Adipocyte (in vitro differentiated cells): Measurements from ENCODE around the gene UBL4A.
"Not testable (repeated sequence)": the region's sequence is repeated elsewhere in the genome, so short reads cannot be mapped to it uniquely, and the experiment has no call there.

Source experiments
- DNase-seq: peaks from one replicate; pipeline ENCODE4 v3.0.0-alpha.2; 2015; ENCODE audit warnings: low read depth
- H3K27me3 ChIP-seq: replicated peaks from 2 replicates; pipeline ENCODE4 v1.7.0; 2013; ENCODE audit warnings: mild to moderate bottlenecking, low read length, moderate library complexity; ENCODE audit not compliant: control insufficient read depth, insufficient read depth
- H3K36me3 ChIP-seq: 2 replicates; pipeline ENCODE4 v1.7.0; 2013; ENCODE audit warnings: low read length, mild to moderate bottlenecking, moderate library complexity; ENCODE audit not compliant: control insufficient read depth, insufficient read depth, severe bottlenecking
- H3K4me1 ChIP-seq: 2 replicates; pipeline ENCODE4 v1.7.0; 2013; ENCODE audit warnings: mild to moderate bottlenecking, low read length, moderate library complexity; ENCODE audit not compliant: control insufficient read depth, insufficient read depth
- H3K4me3 ChIP-seq: 2 replicates; pipeline ENCODE4 v1.7.0; 2013; ENCODE audit warnings: mild to moderate bottlenecking, low read length, moderate library complexity
- H3K9ac ChIP-seq: 2 replicates; pipeline ENCODE4 v1.7.0; 2013; ENCODE audit warnings: mild to moderate bottlenecking, low read length, moderate library complexity
- H3K9me3 ChIP-seq: 2 replicates; pipeline ENCODE4 v1.7.0; 2013; ENCODE audit warnings: mild to moderate bottlenecking, low read length, moderate library complexity; ENCODE audit not compliant: control insufficient read depth

UBL4A gene

DNA sequence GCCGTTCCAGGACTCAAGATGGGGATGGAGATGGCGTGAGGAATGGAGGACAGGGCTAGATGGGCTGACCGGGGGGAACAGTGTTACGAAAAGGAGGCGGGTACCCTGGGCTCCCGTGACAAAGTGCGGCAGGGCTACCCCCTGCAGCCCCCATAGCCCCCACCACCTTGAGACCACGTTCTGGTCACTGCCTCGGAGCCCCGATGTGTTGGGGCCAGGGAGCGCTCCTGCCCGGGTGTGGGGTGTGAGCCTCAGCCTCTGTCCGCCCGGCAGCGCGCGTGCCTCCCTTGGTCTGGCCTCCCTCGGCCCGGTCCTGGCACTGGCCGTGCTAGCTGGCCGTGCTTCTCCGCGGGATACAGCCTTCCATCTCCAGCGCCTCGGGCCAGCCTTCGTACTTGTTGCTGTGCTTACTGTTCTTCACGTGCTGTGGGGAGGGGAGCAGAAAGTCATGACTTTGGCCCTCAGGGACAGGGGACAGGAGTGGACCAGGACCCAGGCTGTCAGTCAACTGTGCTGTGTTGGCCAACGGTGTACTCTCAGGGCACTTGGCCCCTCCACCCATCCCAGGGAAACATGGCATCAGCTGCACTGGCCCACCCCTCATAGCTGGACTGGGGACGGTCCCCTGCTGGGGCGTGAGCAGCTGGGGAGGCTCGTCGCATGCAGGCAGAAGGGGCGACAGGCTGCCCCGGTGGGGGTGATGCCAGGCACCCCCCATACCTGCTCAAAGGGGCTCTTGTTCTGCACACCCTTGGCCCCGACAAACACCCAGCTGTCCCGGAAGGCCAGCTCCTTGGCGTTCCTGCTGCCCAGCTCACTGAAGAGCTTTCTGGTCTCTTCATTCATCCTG, 20.3 kb upstream of the UBL4A start:
- Histone ChIP-seq H3K36me3 (peaks cover 11% of the 10 kb centered on the region), H3K4me3 (no peak overlapping the region), H3K9me3 (peaks cover 7% of the 10 kb centered on the region), H3K27me3 (no peaks in the 10 kb centered on the region), H3K9ac (peak overlapping the region; percentile 62), H3K4me1 (peaks cover 16% of the 10 kb centered on the region)
- DNase-seq = no peak

- peaks cover 16% of the 10 kb centered on the region for H3K4me1 ChIP-seq
- peak overlapping the region; percentile 62 for H3K9ac ChIP-seq
- H3K4me3 ChIP-seq = no peak overlapping the region
- H3K27me3 ChIP-seq = no peaks in the 10 kb centered on the region
- DNase-seq = peak; percentile 39
- peaks cover 11% of the 10 kb centered on the region for H3K36me3 ChIP-seq
- peaks cover 7% of the 10 kb centered on the region for H3K9me3 ChIP-seq
Measured at GRCh38 chrX:154505734-154506133, 19.3 kb upstream of the UBL4A start.

DNA sequence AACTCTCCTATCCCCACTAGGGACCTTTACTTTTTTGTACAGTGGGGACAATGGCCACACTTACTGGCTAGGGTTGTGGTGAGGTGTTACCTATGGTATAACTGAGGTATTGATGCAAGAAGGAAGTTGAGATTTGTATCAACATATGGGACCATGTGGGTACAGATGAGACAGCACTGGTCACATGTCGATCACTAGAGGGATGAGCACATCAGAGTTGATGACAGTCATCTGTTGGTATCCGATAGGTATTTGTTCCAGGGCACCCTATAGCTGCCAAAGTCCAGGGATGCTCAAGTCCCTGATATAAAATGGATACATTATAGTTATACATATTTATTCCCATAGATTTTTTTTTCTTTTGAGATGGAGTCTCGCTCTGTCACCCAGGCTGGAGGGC, 16.6 kb upstream of the UBL4A start:
- no peak for DNase-seq
- Histone ChIP-seq H3K9ac (no peak overlapping the region), H3K27me3 (no peaks in the 10 kb centered on the region), H3K36me3 (no peaks in the 10 kb centered on the region), H3K9me3 (no peaks in the 10 kb centered on the region), H3K4me3 (no peak overlapping the region), H3K4me1 (peaks cover 16% of the 10 kb centered on the region)

DNA sequence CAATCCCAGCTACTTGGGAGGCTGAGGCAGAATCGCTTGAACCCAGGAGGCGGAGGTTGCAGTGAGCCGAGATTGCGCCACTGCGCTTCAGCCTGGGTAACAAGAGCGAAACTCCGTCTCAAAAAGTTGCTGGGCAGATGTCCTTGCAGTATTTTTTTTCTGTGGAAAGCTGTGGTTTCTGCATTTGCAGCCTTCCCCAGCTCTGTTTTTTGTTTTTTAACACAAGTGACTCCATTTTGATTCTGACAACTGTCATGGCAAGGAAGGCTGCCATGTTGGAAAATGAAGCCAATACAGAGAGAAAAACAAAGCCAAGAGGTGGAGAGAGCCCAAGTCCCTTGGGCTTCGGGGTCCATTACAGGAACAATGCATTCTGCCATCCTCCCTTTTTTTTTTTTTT, 15.7 kb upstream of the UBL4A start:
- no peak overlapping the region for H3K4me3 ChIP-seq
- no peak for DNase-seq
- no peak overlapping the region for H3K9ac ChIP-seq
- no peaks in the 10 kb centered on the region for H3K36me3 ChIP-seq
- H3K27me3 ChIP-seq = no peaks in the 10 kb centered on the region
- H3K4me1 ChIP-seq = peaks cover 16% of the 10 kb centered on the region
- no peaks in the 10 kb centered on the region for H3K9me3 ChIP-seq

- DNase-seq, H3K4me3 ChIP-seq, H3K36me3 ChIP-seq, H3K27me3 ChIP-seq, H3K9ac ChIP-seq, H3K9me3 ChIP-seq: not testable (repeated sequence)
- peaks cover 15% of the 10 kb centered on the region for H3K4me1 ChIP-seq
Measured at GRCh38 chrX:154501423-154501822, 15.0 kb upstream of the UBL4A start.

DNA sequence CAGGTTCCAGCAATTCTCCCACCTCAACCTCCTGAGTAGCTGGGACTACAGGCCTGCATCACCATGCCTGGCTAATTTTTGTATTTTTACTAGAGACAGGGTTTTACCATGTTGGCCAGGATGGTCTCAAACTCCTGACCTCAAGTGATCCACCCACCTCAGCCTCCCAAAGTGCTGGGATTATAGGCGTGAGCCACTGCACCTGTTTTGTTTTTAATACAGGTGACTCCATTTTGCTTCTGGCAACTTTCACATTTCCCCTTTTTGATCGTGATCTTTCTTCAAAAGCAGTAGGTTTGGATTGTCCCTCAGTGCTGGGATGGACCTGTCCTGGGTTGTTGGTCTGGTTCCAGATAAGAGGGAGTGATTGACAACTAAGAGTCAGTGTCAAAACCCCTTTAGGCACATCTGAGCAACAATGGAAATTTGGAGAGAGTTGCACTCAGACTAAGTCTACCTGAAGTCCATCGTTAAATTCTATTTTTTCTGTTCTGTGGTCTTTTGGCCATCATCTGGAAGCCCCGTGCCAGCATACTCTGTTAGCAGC, 10.2 kb upstream of the UBL4A start:
- H3K4me3 ChIP-seq, H3K4me1 ChIP-seq, H3K27me3 ChIP-seq, DNase-seq, H3K36me3 ChIP-seq, H3K9me3 ChIP-seq, H3K9ac ChIP-seq: not testable (repeated sequence)

- H3K27me3 ChIP-seq = peaks cover 4% of the 10 kb centered on the region
- no peaks in the 10 kb centered on the region for H3K9me3 ChIP-seq
- H3K4me3 ChIP-seq = no peak overlapping the region
- DNase-seq = no peak
- no peaks in the 10 kb centered on the region for H3K4me1 ChIP-seq
- no peaks in the 10 kb centered on the region for H3K36me3 ChIP-seq
- H3K9ac ChIP-seq = no peak overlapping the region
Measured at GRCh38 chrX:154495472-154495922, 9.1 kb upstream of the UBL4A start.

DNA sequence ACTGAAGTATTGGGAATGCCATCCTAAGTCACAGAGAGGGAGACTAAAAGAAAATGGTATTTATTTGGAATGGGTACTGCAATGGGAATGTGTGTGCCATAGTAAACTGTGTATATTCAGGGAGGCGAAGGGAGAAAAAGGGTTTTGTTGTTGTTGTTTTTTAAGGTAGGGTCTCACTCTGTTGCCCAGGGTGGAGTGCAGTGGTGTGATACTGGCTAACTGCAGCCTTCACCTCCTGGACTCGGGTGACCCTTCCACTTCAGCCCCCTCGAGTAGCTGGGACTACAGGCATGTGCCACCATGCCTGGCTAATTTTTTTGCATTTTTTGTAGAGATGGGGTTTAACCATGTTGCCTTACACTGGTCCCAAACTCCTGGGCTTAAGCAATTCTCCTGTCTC, 8.3 kb upstream of the UBL4A start:
- no peak for DNase-seq

DNA sequence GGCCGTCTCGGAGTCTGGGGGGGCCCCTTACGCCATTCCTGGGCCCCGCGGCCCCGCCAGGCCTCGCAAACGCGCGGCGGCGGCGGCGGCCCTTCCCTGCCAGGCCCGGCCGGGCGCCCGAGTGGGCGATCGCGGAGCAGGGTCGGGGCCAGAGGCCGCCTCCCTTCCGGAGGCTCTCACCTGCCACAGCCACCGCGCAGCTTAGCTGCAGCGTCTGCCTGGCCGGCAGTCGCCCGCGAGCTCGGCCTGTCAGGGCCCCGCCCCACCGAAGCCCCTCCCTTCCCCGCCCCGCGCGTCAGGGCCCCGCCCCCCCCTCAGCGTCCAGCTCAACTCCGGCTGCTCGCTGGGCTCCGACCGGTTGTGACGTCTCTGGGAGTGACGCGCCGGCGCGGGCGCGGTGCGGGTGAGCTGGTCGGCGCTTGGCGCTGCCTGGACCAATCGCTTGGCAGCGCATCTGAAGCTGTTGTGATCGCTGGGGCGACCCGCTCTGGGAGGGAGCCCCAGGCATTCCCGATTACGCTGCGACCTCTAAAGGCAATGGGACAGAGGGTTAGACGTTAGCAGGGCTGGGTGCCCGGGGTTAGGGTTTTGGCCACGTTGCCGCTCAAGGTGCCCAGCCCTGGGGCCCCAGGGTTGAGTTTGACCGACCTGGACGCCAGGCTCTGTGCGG, 4.1 kb upstream of the UBL4A start, which contains the start of gene SLC10A3:
TSS of gene SLC10A3 (minus strand) at position 216 of the 670 bp plus-strand sequence. CDS start 1,689 bp downstream, outside the sequence.
- H3K4me1 ChIP-seq = peaks cover 9% of the 10 kb centered on the region
- H3K27me3 ChIP-seq = peaks cover 4% of the 10 kb centered on the region
- H3K4me3 ChIP-seq = peak within 1 kb of the TSS; percentile 84
- H3K36me3 ChIP-seq = peaks cover 7% of the 10 kb centered on the region
- H3K9me3 ChIP-seq = no peaks in the 10 kb centered on the region
- H3K9ac ChIP-seq = peak within 1 kb of the TSS; percentile 88
- peak; percentile 94 for DNase-seq

More for the DNA sequence above, 8.3 kb upstream of the UBL4A start:
- Histone ChIP-seq H3K4me1 (no peaks in the 10 kb centered on the region), H3K9ac (no peak overlapping the region), H3K27me3 (peaks cover 4% of the 10 kb centered on the region), H3K4me3 (no peak overlapping the region), H3K9me3 (no peaks in the 10 kb centered on the region), H3K36me3 (no peaks in the 10 kb centered on the region)

DNA sequence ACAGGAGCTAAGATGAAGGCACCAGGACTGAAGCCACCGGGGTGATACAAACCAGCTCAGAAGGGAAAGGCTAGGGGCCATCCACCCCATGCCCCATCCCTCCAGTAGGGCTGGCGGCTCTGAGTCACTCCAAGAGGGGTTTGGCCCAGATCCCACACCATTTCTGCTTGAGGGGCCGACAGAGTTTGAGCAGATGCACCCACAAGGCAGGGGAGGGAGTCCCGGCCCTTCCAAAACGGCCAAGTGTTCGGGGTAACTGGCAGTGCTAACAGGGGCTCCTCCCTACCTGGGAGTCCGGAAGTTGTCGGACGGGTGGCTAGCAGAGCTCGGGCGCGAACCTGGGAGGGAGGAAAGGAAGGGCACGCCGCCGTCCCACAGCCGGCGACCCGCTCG, 3.6 kb upstream of the UBL4A start:
- peak overlapping the region; percentile 88 for H3K9ac ChIP-seq
- H3K4me1 ChIP-seq = peaks cover 9% of the 10 kb centered on the region
- DNase-seq = peak; percentile 51
- peaks cover 10% of the 10 kb centered on the region for H3K36me3 ChIP-seq
- peak overlapping the region; percentile 84 for H3K4me3 ChIP-seq
- peaks cover 4% of the 10 kb centered on the region for H3K27me3 ChIP-seq
- no peaks in the 10 kb centered on the region for H3K9me3 ChIP-seq

DNA sequence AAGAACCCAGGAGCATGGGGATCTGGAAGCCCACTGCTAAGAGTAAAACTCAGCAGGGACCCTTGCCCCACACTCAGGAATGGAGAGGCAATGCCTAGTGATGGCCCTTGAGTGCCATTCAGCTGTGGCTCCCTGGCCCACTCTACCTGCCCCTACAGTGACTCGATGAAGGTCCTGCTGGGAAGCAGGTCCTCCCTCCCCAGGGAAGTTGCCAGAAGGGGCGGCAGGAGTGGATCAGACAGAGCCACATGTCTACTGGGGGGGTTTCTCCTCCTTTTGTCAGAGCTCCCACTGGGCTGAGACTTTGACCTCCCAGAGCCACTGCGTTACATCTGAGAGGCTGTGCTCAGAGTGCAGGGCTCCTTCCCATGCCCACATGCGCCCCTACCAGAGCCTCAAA, 2.8 kb upstream of the UBL4A start:
- peaks cover 12% of the 10 kb centered on the region for H3K36me3 ChIP-seq
- no peak for DNase-seq
- H3K4me1 ChIP-seq = peaks cover 13% of the 10 kb centered on the region
- peaks cover 4% of the 10 kb centered on the region for H3K27me3 ChIP-seq
- H3K9ac ChIP-seq = peak overlapping the region; percentile 88
- H3K4me3 ChIP-seq = peak overlapping the region; percentile 84
- H3K9me3 ChIP-seq = no peaks in the 10 kb centered on the region
